Spleen (tissue), 7 donors: Measurements from ENCODE around the gene CASP10.

Source experiments
- POLR2A ChIP-seq, 3 donors: fragments of 450-650 bp; IDR thresholded peaks; one replicate each; pipeline ENCODE4 v1.5.1; 2017; ENCODE audit warnings: antibody characterized with exemption in 3 of 3, mild to moderate bottlenecking in 1 of 3
- POLR2AphosphoS5 ChIP-seq, 3 donors: sonication (generic); formaldehyde crosslinking; IDR thresholded peaks; one replicate each; pipeline ENCODE4 v1.5.1; 2017; ENCODE audit warnings: antibody characterized with exemption in 3 of 3
- TF ChIP-seq, protein P1 (sequence below), 11 experiments: fragments of 200-600 bp in 7 of 11; fragments of 450-650 bp in 4 of 11; sonication (generic) in 4 of 11; IDR thresholded peaks in 8 of 11; conservative IDR thresholded peaks in 3 of 11; 1 replicate in 7 of 11; 2 replicates in 4 of 11; pipeline versions ENCODE4 v1.4.0 to v1.8.0; 2016 to 2021; ENCODE audit warnings: antibody characterized with exemption in 11 of 11, inconsistent platforms in 4 of 11, mild to moderate bottlenecking in 1 of 11
- donor health status: DM: no; HTN: no; CAD: no; lungs with moderate emphysema.
- donor health status: DM: no; HTN: no; CAD: no.
- donor health status: DM: no; HTN: no; CAD: no.

DNA sequence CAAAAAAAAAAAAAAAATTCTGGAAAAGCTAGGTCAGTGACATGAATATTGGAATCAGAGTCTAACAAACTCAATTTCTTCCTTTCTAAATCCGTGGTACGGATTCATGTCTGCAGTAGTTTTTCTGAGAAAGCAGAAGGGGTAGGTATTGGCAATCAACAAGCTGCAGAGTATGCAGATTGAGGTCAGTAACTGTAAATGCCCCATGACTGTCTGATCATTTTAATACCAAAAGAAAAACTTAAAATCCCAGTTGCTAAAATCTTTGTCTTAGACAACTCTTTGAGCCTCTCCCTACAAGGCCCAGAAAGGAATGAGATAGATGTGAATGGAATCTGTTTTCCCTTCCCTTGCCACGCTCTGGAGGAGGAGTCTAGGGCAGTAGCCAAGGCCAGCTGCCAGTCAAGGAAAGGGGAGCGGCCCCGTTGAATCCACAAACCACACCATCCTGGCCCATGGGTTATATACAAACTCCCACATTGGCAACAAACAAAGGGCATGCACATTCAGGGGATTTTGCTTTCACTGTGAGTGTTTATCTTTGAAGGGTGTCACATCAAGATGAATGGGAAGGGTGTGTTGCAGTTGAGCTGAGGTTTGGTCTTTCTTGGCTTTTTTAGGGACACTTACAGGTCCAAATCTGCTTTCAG is 71.3 kb downstream of the CASP10 start:
- TF ChIP-seq, protein P1, sequence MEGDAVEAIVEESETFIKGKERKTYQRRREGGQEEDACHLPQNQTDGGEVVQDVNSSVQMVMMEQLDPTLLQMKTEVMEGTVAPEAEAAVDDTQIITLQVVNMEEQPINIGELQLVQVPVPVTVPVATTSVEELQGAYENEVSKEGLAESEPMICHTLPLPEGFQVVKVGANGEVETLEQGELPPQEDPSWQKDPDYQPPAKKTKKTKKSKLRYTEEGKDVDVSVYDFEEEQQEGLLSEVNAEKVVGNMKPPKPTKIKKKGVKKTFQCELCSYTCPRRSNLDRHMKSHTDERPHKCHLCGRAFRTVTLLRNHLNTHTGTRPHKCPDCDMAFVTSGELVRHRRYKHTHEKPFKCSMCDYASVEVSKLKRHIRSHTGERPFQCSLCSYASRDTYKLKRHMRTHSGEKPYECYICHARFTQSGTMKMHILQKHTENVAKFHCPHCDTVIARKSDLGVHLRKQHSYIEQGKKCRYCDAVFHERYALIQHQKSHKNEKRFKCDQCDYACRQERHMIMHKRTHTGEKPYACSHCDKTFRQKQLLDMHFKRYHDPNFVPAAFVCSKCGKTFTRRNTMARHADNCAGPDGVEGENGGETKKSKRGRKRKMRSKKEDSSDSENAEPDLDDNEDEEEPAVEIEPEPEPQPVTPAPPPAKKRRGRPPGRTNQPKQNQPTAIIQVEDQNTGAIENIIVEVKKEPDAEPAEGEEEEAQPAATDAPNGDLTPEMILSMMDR (IDR thresholded peaks at IDR 0.05 in 8 of 11, conservative IDR thresholded peaks at IDR 0.05 in 3 of 11): no peak
- TF ChIP-seq POLR2A (IDR thresholded peaks at IDR 0.05) (no peak), POLR2AphosphoS5 (IDR thresholded peaks at IDR 0.05) (no peak)
